Midbrain (tissue), 1 donor: ENCODE data around the gene ODR4.
"Not testable (repeated sequence)": the region's sequence is repeated elsewhere in the genome, so short reads cannot be mapped to it uniquely, and the experiment has no call there.

Source experiments
- DNase-seq: peaks from one replicate; lab custom pipeline; 2025; lab: John Stamatoyannopoulos, UW

ODR4 gene

DNA sequence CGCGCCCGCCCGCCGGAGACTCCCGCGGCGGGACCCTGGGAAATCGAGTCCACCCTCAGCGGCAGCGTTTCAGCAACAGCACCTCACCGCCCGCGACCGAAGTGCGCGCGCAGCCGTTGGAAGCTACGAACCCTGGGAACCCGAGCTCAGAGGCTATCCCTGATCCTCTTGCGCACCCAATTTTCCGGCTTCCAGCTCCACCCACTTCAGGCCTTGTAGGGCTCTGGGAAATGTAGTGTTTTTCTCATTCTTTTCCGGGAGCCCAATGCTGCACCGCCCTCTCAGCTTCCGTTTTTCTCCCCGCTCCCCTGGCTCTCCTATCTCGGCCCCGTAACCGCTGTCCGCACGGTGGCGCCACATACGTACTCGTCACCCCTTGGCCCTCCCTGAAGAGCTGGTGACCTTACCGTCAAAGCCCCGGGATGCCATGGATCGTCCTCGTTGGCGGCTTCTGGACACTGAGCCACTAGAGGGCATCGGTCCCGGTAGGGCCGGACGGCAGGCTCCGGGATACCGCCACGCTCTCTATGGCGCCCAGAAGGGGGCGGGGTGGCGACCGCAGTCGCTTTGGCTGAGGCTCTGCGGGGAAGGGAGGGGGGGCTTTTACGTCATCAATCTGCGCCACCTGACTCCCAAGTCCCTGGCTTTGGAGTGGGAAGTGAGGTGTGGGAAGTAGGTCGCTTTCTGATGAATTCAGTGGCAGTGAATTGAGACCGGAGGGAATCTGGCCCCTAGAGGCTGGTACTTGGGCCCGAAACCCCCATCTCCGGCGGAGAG lies at the start of gene ODR4, which contains the start of gene TPR:
Gene ODR4 (plus strand): TSS at position 687 of the 777 bp plus-strand sequence. CDS start 3,948 bp downstream, outside the sequence.
Gene TPR (minus strand): TSS at position 102 of the 777 bp plus-strand sequence. CDS start 225 bp downstream, outside the sequence.
- DNase-seq, result peak; percentile 100

DNA sequence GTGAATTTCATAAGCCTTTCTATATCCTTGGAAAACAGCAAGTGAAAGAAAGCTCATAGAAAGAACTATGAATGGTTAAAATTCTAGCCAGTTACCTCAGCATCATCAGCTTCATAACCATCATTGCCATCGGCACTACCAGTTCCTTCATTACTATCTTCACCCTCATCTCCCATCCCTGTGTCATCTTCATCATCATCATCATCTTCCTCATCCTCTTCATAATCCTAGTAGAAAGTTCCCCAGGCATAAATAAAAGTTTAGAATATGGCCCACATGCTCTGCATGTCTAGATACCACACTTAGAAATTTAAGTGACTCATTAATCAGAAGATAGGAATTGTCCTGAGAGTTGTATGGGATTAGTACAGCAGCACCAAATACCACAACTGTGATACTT lies 49.6 kb upstream of the ODR4 start:
- no peak for DNase-seq

DNA sequence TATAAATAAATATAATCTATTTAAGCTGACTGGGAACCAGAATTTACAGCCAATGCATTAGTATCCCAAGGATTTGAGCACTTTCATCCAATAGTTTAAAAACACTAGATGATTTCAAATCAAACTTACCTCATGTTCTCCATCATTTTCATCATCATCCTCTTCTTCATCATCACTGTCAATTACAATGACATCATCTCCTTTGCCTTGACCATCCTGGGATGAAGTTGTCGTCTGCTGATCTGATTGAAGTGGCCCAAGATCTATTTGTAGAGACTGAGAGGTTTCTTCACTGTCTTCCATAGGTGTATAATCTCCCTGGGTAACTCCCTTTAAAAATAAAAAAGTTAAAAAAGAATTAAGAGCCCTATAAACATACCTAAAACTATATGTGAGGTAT lies 48.3 kb upstream of the ODR4 start:
- DNase-seq, result no peak

DNA sequence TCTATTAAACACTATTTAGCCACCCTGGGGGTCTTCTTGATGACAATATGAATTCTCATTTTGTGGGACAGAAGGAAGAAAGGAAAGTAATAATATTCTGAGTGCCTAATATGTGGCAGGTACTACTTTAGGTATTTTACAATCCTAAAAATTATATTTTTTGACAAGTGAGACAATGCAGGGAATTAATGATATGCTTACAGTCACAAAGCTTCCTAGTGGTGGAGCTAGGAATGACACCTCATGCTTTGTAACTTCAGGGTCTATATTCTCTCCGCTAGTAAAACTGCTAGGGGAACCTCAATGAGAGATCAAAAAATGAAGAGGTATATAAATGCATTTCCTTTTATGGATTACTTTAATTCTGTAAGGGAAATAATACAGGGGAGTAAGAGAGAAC lies 44.9 kb upstream of the ODR4 start:
- DNase-seq, result no peak

DNA sequence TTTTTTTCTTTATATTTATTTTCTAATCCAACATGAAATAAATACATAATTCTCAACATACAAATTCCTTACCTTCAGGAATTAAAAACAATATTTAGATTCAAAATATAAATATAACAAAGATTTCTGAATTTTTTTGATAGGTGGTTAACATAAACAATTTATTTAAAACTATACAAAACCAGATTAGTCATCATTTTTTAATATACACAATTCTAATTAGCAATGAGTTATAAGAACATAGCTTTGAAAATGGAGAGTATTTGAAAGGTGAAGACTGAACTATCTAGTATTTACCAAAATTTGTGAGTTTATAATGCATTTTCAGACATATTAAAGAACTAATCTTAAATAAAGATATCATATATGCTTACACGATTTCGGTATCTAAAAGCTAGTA lies 38.1 kb upstream of the ODR4 start:
- no peak for DNase-seq

DNA sequence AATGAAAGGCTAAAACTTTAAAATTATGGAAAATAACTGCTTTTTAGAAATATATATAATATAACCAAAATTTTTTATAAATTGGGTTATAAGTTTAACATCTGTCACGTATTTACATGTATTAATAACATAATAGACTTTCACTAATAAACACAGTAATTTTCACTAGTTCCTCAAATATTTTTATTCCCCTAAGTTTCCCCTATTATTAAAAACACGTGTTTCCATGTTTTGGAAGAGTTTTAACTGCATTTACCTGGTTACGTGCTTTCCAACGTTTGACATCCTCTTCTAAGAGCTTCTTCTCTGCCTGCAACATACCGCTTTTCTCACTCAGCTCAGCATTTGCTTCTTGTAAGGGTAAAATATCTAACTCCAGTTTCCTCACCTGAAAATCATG lies 34.9 kb upstream of the ODR4 start:
- no peak for DNase-seq

DNA sequence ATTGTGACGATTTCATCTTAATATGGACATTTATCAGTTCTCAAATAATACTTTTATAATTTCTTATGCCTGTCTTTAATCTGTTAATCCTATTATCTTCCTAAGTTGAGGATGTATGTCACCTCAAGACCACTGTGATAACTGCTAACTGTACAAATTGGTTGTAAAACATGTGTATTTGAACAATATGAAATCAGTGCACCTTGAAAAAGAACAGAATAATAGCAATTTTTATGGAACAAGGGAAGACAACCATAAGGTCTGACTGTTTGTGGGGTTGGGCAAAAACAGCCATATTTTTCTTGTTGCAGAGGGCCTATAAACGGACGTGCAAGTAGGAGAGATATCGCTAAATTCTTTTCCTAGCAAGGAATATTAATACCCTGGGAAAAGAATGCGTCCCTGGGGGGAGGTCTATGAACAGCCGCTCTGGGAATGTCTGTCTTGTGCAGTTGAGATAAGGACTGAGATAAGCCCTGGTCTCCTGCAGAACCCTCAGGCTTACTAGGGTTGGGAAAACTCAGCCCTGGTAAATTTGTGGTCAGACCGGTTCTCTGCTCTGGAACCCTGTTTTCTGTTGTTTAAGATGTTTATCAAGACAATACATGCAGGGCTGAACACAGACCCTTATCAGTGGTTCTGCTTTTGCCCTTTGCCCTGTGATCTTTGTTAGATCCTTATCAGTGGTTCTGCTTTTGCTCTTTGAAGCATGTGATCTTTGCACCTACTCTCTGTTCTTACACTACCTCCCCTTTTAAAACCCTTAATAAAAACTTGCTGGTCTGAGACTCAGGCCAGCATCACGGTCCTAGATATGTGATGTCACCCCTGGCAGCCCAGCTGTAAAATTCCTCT lies 27.6 kb upstream of the ODR4 start:
- DNase-seq, result not testable (repeated sequence)

DNA sequence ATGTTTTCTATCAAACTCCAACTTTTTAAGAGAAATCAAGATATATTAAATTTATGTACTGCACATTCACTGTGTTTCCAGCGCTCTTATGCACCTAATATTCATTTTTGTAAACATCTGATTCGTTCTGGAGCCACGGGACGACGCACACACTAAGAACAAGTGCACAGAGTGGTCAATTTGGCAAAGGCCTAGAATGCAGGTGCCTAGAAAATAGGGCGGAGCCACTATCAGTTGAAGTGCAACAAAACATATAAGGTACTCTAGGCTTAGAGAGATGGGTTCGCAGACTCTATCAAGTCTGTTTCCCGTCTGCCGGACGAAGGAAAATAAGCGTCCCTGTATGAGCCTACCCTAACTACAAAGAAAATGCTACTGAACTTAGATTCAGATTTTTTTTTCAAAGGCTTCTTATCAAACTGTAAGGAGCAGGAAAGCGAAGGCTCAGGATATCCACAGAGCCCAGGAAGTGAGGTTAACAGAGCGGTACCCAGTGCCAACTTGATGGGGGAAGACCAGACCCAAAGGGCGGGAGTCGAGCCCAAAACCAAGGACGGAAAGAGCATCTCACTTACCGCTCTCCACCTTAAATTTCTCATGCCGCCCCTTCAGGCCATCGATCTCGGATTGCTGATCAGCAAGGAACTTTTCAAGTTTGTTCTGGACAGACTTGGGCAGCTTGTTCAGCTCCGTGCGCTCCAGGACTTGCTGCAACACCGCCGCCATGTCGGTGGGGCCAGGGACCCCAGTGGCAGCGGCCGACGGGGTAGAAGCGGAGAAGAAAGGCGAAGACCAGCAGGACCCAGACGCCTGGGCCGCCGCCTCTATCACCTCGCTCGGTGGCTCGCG lies 1.1 kb upstream of the ODR4 start:
- DNase-seq, result peak; percentile 51

DNA sequence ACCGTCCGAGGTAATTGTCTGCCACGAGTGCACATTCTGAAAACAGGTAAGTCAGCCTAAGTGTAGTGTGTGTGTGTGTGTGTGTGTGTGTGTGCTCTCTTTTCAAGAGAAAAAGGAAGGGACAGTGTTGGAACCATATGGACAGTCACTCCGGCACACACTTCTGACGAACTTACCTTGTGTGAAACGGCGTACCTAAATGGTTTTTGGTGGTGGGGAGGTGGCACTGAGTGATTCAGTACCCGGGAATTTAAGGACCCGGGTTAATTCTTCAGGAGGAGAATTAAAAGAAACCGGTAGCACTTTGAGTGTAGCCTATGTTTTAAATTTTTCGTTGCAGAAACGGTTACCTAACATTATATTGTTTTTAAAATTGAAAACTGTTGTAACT lies 286 bp downstream of the ODR4 start:
- no peak for DNase-seq

DNA sequence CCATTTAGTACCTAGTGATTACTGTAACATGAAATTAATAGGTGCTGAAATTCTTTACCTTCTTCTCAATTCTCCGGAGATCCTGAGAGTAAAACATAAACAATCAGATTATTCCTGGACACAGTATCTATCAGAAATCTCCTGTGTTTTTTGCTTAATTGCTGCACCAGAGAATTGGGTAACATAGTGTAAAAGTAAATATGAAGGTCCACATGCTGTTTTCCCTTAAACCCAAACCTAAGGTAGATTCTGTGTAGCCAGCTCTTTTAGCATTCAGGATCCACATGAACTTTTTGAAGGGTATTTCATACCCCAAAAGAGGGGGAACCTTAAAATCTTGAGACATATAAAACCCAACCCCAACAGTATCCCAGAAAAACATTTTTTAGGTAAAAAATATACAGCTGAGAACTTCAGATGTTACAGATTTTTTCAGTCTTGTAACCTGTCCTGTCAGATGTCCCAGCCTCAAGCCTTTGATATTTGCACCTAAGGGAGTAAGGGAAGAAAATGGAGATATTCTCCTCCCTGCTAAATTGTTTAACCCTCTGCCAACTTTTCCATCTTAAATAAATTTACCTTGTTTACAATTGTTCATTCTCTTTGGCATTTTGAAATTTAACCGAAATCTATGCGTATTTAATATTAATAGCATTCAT lies 11.2 kb downstream of the ODR4 start:
- DNase-seq, result no peak

DNA sequence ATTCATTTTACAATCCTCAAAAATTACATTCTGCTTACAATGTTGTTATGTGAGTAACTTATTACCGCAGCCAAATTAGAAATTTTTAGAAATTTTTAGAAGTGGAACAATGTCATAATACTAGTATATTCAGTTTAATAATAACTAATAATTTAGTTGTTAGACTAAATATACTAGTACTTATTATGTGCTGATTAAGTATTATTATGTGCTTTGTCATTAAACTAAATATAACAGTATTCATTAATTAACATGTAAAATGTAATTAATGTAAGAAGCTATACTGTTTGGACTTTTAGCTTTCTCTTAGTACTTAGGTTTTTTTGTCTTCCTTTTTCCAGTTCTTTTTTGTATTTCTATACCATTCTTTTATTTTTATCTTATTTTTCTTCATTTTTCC lies 15.3 kb downstream of the ODR4 start:
- DNase-seq, result no peak

DNA sequence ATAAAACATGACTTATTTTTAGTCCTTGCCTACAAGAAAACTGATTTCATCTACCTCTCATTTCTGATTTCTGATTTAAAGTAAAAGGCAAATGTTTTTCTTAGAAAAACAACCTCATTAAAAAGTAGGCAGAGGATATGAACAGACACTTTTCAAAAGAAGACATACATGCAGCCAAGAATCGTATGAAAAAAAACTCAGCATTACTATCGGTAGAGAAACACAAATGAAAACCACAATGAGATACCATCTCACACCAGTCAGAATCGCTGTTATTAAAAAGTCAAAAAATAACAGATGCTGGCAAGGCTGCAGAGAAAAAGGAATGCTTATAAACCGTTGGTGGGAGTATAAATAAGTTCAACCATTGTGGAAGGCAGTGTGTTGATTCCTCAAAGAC lies 16.2 kb downstream of the ODR4 start:
- no peak for DNase-seq

DNA sequence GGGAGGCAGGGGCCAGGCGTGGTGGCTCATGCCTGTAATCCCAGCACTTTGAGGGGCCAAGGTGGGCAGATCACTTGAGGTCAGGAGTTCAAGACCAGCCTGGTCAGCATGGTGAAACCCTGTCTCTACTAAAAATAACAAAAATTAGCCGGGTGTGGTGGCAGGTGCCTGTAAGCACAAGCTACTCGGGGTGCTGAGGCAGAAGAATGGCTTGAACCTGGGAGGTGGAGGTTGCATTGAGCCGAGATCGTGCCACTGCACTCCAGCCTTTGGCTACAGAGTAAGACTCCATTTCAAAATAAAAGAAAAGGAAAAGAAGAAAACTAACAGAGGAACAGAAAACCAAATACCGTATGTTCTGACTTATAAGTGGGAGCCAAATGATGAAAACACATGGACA lies 17.1 kb downstream of the ODR4 start:
- not testable (repeated sequence) for DNase-seq

DNA sequence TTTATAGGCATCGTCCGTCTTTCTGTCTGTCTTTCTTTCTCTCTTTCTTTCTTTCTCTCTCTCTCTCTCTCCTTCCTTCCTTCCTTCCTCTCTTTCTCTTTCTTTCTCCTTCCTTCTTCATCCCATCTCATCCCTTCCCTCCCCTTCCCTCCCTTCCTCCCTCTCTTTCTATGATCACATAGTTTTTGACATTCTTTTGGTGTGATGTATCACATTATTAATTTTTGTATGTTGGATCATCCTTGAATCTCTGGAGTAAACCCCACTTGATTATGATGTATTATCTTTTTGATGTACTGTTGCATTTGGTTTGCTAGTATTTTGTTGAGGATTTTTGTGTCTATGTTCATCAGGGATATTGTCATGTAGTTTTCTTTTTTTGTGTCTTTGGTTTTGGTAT lies 25.8 kb downstream of the ODR4 start:
- DNase-seq, result not testable (repeated sequence)

DNA sequence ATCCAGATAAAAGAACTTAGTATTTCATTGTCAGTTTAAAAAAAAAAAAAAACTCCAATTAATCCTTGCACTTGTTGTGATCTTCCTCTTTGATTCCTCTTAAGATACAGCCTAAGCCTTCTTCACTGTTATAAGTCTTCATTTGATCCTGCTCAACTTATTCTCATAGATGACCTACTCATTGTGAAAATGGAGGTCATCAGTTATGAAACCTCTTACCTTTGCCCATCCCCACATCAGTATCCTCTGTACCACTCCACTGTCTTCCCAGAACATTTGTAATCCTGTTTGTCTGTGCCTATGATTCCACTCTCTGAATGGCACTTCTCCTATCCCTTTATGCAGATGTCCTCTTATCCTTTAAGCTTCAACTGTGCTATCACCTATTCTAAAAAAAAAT lies 28.0 kb downstream of the ODR4 start:
- no peak for DNase-seq

DNA sequence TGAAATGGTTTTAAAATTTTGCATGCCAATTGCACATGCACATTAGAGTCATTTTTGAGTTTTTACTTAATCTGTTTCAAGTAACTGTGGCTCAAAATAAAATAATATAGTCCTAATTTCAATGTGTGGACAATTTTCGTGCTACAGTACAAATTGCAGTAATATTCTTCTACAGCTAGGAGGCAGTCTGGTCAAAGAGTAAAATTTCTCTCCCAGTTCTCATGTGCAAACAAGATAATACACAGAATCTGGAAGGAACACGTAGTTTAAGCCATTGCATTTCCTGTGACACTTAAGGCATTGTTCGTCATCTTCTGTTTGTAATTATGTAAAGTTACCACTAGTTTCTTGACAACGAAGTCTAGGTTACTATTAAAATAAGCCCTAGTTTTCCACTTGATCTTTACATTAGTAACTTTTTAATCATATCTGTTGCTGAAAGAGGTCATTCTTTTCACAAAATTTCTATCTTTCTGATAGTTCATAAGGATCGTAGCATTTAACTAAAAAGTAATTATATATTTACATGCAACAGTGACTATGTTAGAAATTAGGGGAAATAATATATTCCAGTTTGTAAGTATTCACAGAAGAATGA lies 28.9 kb downstream of the ODR4 start:
- peak; percentile 32 for DNase-seq

DNA sequence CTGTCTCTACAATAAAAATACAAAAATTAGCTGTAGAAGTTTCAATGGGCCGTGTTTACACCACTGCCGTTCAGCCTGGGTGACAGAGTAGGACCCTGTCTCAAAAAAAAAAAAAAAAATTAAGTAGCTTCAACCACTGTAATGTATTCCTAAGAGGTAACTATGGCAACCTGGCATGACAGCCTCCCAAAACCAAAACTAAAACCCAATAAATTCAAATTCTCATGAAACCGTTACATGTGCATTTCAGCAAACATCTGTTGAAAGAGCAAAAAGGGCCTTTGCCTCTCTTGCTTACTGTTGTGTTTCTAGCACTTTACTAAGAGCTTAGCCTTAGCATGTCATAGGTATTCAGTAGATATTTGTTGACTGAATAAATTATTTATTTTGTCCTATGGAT lies 33.5 kb downstream of the ODR4 start:
- DNase-seq, result no peak

DNA sequence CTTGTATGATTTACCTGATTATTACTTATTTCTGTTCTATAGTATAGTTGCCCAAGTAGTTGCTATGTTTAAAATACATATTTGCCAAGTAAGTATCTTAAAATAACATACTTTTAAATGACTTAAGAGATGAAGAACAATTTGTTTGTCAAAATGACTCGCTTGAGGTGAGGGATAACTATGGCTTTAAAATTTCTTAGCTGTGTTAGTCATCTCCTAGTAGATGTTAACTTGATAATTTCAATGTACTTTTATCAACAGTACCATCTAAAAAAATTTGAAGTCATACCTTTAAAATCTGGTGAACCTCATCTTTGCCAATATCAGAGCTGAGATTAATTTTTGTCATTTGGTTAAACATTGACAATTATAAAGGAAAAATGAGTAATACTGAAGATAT lies 37.7 kb downstream of the ODR4 start:
- no peak for DNase-seq

DNA sequence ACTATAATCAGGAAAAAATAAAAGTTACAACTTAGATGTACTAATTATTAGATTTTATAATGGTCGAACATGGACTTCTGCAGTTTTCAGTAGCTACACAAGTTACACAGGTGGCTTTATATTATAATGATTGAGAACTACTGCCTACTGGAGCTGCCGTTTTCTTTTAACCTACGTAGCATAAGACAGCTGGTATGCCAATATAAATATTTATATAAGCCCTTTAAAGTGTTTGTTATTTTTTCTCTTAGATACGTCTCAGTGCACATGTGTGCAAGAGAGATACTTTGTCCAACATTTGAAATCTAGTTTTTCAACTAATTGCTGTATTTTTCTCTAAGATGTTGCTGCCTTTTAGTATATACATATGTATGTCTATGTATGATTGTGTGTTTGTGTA lies 42.9 kb downstream of the ODR4 start:
- no peak for DNase-seq

DNA sequence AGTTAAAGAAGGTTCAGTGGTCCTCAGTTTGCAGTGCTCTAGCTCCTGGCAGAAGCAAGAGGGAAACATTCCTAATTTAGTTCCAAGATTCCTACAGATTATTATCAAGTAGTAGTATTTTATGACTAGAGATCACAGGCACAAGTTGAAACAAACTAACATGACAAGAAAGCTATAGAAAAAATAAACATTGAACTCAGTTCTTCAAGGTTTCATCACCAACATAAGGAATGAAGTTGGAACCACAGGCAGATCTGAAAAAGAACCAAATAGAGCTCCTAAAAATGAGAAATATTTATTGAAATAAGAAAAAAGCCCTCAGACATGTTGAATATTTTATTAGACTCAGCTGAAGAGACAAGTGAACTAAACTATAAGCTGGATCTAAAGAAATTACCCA lies 44.7 kb downstream of the ODR4 start:
- no peak for DNase-seq

DNA sequence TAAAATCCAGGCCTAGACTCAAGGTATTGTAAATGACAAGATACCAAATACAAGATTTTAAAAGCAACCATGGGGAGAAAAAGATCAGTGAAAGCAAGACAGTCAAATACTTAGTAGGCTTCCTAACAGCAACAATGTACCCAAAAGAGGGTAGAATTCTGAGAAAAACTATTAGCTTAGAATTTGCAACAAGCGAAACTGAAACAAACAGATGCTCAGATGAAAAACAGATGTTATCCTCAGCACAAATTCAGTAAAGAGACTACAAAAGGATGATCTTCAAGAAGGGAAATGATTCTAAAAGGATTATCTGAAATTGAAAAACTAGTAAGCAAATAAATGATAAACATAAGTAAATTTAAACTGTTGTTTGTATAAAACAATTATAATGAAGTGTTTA lies 45.3 kb downstream of the ODR4 start:
- no peak for DNase-seq
